Neural cell (in vitro differentiated cells): Measurements from ENCODE around the gene SYT7.

Experiments
- CTCF ChIP-seq: fragments of 450-650 bp; IDR thresholded peaks from 2 replicates; pipeline ENCODE4 v1.5.1; 2014; ENCODE audit warnings: antibody characterized with exemption, mild to moderate bottlenecking, moderate library complexity; ENCODE audit not compliant: poor library complexity, severe bottlenecking
- EZH2 ChIP-seq: fragments of 200-600, 300-800 bp; shearing (Covaris generic), sonication (generic); IDR thresholded peaks from 2 replicates; pipeline ENCODE4 v1.6.1; 2014; ENCODE audit warnings: antibody characterized with exemption, low read length, borderline replicate concordance, mild to moderate bottlenecking; ENCODE audit not compliant: insufficient read depth, poor library complexity, severe bottlenecking
- REST ChIP-seq: IDR thresholded peaks from 2 replicates; pipeline ENCODE4 v1.6.1; 2012; ENCODE audit warnings: borderline replicate concordance

GRCh38 chr11:61596990-61597389 lies 16.1 kb upstream of the SYT7 start:
- TF ChIP-seq EZH2 (no peak), REST (no peak), CTCF (no peak)
